A549 treated with CpdA at 1 μM for 4 hours (cell line): ENCODE results near the gene CYP17A1. TPM values are rescaled to one million over a fixed set of nuclear protein-coding genes. Genes with fewer than 3 reads are reported as not detected.

ENCODE experiments used
- total RNA-seq: library from RNA; stranded (reverse); fragments of 200-300 nt; extraction: Qiagen RNA extraction; gene quantifications from 5 replicates; pipeline ENCODE4 v1.2.3, GENCODE V29; 2022; ENCODE audit warnings: low read depth

Gene CYP17A1
- total RNA-seq = not detected in 5 replicates

GRCh38 chr10:102837230-102837721, at the start of gene CYP17A1:
Gene CYP17A1 (minus strand): TSS chr10:102837413. CDS start chr10:102837361, 52 bp downstream.

GRCh38 chr10:102869258-102870198, 32.3 kb upstream of the CYP17A1 start, which contains the start of gene AS3MT:
Gene AS3MT (plus strand): TSS chr10:102869470. CDS start chr10:102869593, 123 bp downstream.

Other genes with a start within 250 kb of the CYP17A1 start
- 39.0 to 48.6 TPM (median 46.8 TPM) in 5 replicates for gene TRIM8, start 192.9 kb downstream of the CYP17A1 start, total RNA-seq
- gene ARL3, start 123.0 kb downstream of the CYP17A1 start, total RNA-seq = 14.4 to 14.9 TPM (median 14.8 TPM) in 5 replicates
- gene SFXN2, start 122.8 kb downstream of the CYP17A1 start, total RNA-seq = 2.7 to 4.1 TPM (median 3.6 TPM) in 5 replicates
- 23.5 to 29.3 TPM (median 26.6 TPM) in 5 replicates for gene WBP1L, start 93.5 kb downstream of the CYP17A1 start, total RNA-seq
- gene BORCS7, start 16.8 kb upstream of the CYP17A1 start, total RNA-seq = 23.3 to 31.9 TPM (median 25.2 TPM) in 5 replicates
- gene AS3MT, start 32.1 kb upstream of the CYP17A1 start, total RNA-seq = 3.3 to 4.7 TPM (median 4.0 TPM) in 5 replicates
- 4.7 to 6.1 TPM (median 5.6 TPM) in 5 replicates for gene CNNM2, start 80.9 kb upstream of the CYP17A1 start, total RNA-seq